ENCODE data around the gene GDAP1L1. TPM values are rescaled to one million over a fixed set of nuclear protein-coding genes. Genes with fewer than 3 reads are reported as not detected.

GDAP1L1 gene
- total RNA-seq, 1 donor from 2014 or later: not detected

DNA sequence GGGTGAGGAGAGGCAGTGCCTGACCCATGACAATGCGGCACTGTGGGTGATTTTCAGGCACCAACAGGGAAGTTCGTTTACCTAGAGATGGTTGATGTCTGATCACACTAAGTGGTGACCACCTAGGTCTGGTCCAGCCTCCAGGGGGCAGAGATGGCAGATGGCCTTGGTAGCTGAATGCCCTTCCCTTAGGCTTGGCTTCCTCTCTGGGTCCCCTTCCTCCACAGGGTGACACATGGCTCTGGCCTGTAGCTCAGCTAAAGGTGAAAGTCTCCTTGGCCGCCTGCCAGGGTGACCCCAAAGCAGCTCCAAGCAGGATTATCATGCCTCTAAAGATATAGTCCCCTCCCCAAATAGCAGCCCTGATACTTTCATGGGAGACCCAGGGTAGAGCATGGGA lies 6.4 kb downstream of the GDAP1L1 start:
- DNase-seq (ENCODE audit: low spot score): no peak

DNA sequence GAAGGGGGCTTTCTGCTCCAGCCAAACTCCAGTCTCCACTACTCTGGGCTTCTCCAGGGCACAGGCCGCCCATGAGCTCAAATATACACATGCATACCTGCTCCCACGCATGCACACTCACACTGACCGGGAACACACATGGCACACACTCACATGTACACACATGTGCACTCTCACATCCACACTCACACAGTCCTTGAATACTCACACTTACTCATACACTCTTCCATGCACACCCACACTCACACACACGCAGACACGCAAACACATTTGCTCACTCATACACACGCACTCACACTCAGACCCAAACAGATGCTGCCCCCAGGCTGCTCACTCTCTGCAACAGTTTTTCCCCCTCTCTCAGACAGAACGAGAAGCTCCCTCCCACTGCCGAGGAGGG lies 7.0 kb downstream of the GDAP1L1 start:
- DNase-seq (ENCODE audit: low spot score): no peak

DNA sequence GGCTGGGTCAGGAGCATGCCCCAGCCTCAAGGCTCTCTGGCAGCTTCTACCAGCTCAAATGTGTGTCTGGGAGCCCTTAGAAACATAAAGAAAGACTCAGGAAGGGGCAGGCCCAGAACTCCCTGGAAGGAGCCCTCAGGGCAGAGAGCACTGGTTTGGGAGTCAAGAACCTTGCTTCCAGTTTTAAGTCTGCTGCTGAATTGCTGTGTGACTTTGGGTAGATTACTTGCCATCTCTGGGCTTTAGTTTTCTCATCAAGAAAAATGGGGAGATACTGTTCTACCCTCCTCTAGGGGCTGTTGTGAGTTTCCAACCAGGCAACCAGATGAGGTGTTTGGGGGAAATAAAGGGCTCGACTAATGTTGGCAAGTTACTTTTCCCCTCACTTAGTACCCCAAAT lies 8.8 kb downstream of the GDAP1L1 start:
- no peak for DNase-seq (ENCODE audit: low spot score)

DNA sequence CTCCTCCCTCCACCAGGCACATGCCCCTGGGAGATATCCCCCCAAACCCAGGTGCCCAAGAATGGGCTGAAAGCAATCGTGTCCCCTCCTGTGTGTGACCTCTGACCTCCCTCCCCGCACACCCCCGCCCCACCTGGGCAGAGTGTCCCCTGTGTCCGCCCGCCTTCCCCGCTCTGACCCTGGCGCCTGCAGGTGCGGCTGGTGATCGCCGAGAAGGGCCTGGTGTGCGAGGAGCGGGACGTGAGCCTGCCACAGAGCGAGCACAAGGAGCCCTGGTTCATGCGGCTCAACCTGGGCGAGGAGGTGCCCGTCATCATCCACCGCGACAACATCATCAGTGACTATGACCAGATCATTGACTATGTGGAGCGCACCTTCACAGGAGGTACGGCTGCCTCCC lies 9.9 kb downstream of the GDAP1L1 start:
- DNase-seq (ENCODE audit: low spot score): no peak

DNA sequence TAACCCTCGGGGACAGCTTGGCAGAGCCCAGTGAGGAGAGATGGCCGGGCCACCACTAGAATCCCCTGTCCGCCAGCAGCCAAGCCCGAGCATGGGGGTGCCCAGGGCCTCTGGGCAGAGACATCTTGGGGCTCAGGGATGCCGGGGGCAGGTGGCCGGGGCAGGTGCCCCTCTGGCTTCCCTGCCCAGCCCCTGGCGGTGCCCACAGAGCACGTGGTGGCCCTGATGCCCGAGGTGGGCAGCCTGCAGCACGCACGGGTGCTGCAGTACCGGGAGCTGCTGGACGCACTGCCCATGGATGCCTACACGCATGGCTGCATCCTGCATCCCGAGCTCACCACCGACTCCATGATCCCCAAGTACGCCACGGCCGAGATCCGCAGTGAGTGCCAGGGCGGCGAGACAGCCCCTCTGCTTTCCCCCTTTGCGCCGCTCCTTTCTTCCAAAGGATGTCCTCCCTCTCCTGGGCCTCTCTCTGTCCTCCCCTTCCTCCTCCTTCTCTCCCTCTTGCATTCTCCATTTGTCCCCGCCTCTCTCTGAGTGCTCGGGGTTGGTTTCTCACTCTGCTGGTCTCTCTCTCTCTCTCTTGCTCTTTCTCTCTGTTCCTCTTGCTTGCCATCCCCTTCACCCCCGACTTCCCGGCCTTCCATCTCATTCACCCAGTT lies 11.2 kb downstream of the GDAP1L1 start:
- DNase-seq (ENCODE audit: low spot score): no peak

DNA sequence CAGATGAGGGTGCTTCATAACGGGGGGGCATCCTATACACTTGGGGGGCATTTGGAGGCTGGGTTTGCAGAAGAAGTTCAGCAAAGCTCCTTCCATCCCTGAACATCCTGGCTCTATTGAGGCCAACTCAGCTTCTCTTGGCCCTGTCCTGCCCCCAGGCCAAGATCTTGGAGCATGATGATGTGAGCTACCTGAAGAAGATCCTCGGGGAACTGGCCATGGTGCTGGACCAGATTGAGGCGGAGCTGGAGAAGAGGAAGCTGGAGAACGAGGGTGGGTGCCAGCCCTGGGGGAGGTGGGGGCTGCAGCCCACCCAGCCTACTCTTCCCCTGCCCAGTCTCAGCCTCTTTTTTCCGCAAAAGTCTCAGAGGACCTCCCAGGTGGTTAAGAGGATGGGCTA lies 17.2 kb downstream of the GDAP1L1 start:
- DNase-seq (ENCODE audit: low spot score): no peak

DNA sequence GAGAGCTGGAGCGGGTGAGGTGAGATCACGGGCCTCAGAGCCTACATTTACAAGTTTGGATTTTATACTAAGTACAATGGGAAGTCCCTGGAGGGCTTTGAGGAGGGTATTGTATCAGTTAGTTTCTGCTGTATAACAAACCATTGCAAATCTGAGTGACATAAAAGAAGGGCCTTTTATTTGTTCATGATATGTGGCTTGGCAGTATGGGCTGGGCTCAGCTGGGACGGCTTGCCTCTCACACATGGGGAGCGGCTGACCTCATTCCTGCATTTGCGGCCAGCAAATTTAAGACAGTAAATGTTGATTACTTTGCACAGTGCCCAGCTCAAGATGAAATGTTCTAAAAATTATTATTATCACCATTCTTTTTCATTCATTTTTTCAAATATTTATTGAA lies 21.7 kb downstream of the GDAP1L1 start:
- no peak for DNase-seq (ENCODE audit: low spot score)

DNA sequence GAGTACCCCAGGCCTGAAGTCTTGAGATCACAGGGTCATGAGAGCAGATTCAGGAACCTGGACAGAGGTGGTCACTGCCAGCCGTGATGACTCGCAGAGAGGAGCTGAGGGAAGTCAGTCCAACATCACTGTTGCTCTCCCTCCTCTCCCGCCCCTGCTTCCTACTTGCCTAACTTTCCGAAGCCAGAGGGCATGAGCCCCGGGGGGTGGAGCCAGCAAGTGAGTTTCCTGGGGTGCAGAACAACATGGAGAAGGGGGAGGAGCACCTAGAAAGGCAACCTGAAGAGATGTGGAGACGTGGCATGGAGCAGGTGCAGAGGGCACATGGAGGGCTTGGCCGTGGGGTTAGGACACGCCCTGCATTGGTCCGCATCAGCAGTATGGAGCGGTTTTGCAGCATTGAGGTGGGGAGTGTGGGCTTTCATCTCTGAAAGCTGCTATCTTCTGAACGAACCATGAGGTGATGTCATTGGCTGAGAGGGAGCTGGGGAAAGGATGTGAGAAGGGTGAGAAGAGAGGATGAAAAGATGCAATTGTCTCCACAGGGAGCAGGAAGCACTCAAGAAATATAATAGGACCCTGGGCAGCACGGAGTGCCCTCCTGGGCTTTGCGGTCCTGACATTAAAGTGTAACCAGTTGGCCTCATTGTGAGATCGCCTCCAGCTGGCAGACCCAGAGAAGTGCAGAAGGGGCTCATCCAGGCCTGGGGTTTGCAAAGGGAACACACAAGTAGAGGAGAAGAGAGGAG lies 25.0 kb downstream of the GDAP1L1 start:
- no peak for DNase-seq (ENCODE audit: low spot score)

DNA sequence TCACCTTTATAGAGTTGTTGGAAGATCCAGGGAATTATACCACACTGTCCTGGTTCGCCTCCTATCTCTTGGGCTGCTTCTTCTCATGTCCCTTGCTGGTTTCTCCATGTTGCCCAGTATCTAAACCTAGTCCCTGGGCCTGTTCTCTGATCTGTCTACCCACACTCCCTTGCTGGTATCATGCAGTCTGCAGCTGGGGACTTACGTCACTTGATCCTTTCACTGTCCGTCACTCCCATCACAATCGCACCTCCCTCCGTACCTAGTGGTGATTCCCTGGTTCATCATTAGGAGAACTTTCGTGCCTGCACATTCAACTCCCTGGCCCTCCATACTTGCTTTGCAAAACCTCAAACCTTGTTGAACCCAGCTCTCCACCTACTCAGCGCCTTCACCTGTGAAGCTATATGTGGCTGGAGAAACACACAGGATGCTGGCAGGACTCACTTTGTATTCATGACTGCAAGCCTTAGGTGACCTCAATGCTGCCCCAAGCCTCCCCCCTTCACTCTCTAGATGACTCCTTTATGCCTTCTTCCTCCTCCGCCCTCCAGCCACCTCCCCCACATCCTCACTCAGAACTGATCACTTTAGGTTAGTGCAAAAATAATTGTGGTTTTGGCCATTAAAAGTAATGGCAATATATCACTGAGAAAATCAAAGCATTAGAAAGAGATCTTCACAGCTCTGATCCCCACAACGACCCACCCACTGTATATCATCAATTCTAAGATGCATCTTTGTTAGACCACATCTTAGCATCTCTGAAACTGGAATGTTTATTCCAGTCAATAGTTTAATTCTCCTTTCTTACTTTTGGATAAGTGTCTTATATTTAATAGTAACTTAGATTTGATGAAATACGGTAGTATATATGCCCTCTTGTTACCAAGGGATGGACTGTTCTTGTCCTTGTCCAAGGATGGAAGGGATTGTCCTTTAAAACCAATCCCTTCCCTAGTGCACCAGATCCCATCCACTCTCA lies 26.4 kb downstream of the GDAP1L1 start:
- DNase-seq (ENCODE audit: low spot score): no peak

DNA sequence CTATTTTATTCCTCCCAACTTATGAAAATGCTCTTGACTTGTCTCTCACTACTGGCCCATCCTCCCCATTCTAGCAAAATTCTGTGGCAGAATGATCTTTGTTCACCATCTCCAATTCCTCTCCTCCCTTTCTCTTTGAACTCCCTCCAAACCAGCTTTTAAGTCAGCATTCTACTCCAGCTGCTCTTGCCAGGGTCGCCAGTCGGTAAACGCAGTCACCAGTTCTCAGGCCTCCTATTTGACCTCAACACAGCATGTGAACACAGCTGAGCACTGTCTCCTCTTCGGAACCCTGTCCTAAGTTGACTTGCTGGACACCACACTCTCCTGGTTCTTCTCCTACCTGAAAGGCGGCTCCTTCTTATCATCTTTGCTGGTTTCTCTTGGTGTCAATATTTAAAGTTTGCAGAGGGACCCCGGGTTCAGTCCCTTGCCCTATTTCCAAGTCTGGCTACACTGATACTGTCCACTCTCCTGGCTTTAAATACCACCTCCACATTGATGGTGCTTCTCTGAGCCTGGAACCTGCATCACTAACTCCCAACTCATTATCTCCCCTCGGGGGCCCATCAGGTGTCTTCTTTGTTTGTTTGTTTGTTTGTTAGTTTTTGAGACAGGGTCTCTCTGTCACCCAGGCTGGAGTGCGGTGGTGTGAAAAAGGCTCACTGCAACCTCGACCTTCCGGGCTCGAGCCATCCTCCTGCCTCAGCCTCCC lies 27.4 kb downstream of the GDAP1L1 start:
- DNase-seq (ENCODE audit: low spot score): no peak

DNA sequence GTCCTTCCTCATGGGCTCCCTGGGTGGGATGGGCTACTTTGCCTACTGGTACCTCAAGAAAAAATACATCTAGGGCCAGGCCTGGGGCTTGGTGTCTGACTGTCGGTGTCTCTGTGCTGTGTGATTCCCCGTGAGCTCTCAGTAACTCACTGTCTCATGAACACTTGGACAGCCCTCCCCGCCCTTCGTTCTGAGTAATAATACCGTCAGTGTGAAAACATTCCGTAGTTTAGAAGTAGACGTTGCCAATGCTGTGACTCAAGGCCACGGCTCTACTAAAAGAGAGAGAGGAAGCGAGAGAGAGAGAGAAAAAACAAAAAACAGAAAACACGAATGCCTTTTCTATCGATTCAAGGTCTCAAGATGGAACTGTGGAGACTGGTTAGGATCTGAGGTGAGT lies 32.1 kb downstream of the GDAP1L1 start:
- no peak for DNase-seq (ENCODE audit: low spot score)

DNA sequence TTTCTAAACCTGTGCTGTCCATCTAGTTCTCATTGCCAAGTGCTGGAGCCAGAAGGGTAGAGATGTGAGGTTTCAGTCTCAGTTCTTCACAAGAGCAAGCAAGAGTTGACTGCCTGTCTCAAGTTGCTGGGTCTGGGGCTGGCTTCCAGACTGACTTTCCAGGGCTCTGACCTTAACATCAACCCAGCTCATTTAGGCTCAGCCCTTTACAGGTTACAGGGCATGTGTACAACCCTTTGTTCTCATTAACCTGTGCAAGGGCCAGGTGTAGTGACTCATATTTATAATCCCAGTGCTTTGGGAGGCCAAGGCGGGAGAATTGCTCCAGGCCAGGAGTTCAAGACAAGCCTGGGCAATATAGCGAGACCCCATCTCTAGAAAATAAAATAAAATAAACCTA lies 33.3 kb downstream of the GDAP1L1 start:
- no peak for DNase-seq (ENCODE audit: low spot score)

DNA sequence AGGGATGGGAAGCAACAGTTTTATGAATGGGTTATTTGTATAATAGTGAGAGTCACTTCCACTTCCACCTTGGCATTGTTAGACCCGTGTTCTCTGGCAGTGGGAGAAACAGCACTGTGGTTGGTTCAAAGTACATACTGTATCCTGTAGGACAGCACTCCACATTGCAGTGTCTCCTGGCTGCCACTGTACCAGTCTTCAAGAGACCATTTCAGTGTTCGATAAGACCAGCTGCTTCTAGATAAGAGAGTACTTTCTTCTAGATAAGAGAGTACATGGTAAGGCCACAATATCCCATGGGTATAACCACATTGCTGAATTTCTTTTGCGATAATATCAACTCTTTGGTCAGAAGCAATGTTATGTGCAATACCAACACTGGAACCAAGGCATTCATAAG lies 35.1 kb downstream of the GDAP1L1 start:
- no peak for DNase-seq (ENCODE audit: low spot score)

DNA sequence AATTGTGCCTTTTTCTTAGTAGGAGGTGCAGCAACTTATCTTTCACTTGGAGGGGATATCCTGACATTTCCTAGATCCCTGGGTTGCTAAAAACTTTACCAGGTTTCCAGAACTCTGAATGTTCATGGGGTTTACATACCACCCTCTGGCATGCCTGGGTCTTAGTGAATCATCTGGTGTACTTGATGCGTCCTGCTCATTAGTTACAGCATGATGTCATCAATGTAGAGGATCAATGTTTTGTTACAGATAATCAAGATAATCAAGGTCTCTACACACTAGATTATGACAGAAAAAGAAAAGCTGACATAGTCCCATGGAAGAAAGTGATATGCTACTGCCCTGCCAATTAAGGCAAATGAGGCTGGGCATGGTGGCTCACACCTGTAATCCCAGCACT lies 36.9 kb downstream of the GDAP1L1 start:
- no peak for DNase-seq (ENCODE audit: low spot score)

DNA sequence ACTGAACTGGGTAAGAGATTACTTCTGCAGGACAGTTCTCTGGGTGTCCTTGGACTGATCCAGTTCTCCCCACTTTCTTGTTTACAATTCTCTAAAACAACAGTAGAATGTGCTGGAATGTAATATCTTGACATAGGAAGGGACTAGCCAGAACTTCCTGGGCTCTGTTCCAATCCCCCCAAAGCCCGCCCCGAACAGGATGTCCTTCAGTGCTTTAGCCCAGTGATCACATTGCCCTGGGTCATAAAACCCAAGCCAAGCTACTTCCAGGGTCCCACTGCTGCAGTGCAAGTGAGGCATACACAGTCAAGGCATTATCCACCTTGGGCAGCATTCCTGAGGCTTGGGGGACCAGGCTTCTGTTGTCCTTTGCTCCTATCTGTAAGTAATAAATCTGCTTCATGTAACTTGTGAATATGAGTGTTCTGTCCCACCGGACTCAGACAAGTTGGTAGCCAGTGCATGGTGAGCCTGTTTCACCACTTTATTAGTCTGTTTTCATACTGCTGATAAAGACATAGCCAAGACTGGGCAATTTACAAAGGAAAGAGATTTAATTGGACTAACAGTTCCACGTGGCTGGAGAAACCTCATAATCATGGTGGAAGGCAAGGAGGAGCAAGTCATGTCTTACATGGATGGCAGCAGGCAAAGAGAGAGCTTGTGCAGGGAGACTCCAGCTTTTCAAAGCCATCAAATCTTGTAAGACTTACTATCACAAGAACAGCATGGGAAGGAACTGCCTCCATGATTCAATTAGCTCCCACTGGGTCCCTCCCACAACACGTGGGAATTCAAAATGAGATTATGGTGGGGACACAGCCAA lies 40.4 kb downstream of the GDAP1L1 start:
- no peak for DNase-seq (ENCODE audit: low spot score)

DNA sequence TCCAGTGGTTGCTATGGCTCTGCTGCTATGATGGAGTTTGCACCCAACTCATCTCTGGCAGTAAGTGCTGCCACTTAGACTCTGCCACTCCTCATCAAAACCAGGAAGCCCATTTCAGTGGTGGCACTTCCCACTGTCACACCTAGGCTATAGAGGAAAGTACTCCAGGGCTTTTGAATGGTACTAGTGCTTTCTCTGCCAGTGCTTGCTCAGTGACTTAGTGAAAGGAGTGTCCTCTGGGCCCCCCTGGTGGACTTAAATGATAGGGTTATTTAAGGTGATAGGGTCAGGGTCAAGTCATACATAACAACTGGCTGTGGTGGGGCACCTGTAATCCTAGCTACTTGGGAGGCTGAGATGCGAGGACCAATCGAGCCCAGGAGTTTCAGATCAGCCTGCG lies 41.1 kb downstream of the GDAP1L1 start:
- no peak for DNase-seq (ENCODE audit: low spot score)

DNA sequence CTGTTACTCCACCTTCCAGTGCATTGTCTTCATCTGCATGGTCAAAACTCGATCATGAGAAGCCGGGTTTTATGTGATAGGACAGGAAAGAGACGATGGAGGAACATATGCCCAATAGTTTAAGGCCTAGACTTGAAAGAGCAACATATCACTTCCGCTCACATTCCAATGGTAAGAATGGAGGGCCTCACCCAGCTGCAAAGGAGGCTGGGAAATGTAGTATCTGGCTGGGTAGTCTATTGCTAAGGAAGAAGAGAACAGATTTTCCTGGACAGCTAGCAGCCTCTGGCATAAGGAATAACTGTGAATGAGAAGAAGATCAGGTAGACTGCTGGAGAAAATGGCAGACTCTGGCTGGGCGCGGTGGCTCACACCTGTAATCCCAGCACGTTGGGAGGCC lies 44.6 kb downstream of the GDAP1L1 start:
- DNase-seq (ENCODE audit: low spot score): no peak

DNA sequence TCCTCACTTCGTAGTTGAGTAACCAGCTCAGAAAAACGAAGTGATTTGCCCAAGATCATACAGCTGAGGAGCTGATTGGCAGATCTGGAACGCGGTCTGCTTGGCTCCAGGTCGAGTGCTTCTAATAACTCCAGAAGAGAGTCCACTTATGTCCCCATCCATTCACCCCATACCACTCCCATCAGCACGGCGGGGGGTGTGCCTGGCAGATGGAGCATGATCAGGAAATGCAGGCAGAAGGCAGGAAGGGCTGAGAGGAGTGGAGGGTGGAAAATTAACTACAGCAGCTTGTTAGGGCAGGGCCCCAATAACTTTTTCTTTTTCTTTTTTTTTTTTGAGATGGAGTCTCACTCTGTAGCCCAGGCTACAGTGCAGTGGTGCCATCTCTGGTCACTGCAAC lies 48.9 kb downstream of the GDAP1L1 start:
- DNase-seq (ENCODE audit: low spot score): no peak

DNA sequence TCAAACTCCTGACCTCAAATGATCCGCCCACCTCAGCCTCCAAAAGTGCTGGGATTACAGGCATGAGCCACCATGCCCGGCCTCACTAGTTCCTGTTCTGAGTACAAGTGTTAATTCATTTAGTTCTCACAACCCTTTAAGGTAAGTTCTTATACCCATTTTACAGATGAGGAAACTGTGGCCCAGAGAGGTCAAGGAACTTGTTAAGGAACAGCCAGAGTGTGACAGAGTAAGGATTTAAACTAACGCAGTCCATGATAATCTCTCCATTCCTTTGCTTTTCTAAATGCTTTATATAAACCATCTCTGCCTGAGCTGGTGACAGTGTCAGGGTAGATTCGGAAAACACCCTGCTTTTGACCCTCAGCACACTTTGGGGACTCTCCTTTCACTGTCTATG lies 50.6 kb downstream of the GDAP1L1 start:
- no peak for DNase-seq (ENCODE audit: low spot score)

DNA sequence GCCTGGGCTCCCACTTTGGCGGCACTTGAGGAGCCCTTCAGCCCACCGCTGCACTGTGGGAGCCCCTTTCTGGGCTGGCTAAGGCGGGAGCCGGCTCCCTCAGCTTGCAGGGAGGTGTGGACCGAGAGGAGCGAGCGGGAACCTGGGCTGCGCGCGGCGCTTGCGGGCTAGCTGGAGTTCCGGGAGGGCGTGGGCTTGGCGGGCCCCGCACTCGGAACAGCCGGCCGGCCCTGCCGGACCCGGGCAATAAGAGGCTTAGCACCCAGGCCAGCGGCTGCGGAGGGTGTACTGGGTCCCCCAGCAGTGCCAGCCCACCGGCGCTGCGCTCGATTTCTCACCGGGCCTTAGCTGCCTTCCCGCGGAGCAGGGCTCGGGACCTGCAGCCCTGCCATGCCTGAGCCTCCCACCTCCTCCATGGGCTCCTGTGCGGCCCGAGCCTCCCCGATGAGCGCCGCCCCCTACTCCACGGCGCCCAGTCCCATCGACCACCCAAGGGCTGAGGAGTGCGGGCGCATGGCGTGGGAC lies 52.0 kb downstream of the GDAP1L1 start:
- peak; percentile 76 for DNase-seq (ENCODE audit: low spot score)
